Lung (tissue), 12 donors: ENCODE results near the gene MYLK. TPM values are rescaled to one million over a fixed set of nuclear protein-coding genes. Genes with fewer than 3 reads are reported as not detected.
"Not testable (repeated sequence)": the region's sequence is repeated elsewhere in the genome, so short reads cannot be mapped to it uniquely, and the experiment has no call there.

Experiments used
- ATAC-seq: fragments of 200-7000 bp; cut with Tn5 transposase; one replicate; pipeline ENCODE4 v1.9.1; 2020; ENCODE audit warnings: moderate number of reproducible peaks; ENCODE audit not compliant: insufficient read depth, low FRiP score
- DNase-seq, 3 donors: peaks; one replicate each; pipeline ENCODE4 v3.0.0-alpha.2; 2013 to 2017
- H3K27ac ChIP-seq, 2 donors: one replicate each; pipeline ENCODE4 v1.5.1; 2013; ENCODE audit warnings: mild to moderate bottlenecking in 2 of 2, moderate library complexity in 2 of 2, control low read depth in 1 of 2, inconsistent platforms in 1 of 2, low read depth in 1 of 2, low read length in 1 of 2
- H3K27me3 ChIP-seq, 3 donors: one replicate each; pipeline ENCODE4 v1.5.1; 2013; ENCODE audit warnings: low read length in 2 of 3; ENCODE audit not compliant: control insufficient read depth in 3 of 3, insufficient read depth in 3 of 3
- H3K36me3 ChIP-seq, 4 donors: one replicate each; pipeline ENCODE4 v1.5.1; 2013; ENCODE audit warnings: low read length in 4 of 4, mild to moderate bottlenecking in 1 of 4, moderate library complexity in 1 of 4; ENCODE audit not compliant: control insufficient read depth in 4 of 4, insufficient read depth in 4 of 4
- H3K4me1 ChIP-seq, 5 donors: one replicate each; pipeline ENCODE4 v1.5.1; 2013; ENCODE audit warnings: low read length in 5 of 5, mild to moderate bottlenecking in 2 of 5, moderate library complexity in 1 of 5; ENCODE audit not compliant: control insufficient read depth in 5 of 5, insufficient read depth in 5 of 5
- H3K4me3 ChIP-seq: one replicate; pipeline ENCODE4 v1.5.1; 2013; ENCODE audit warnings: mild to moderate bottlenecking, control low read depth, moderate library complexity
- H3K9ac ChIP-seq, 2 donors: one replicate each; pipeline ENCODE4 v1.5.1; 2013; ENCODE audit warnings: low read length in 2 of 2, control low read depth in 1 of 2; ENCODE audit not compliant: insufficient read depth in 1 of 2
- H3K9me3 ChIP-seq, 4 donors: one replicate each; pipeline ENCODE4 v1.5.1; 2013; ENCODE audit warnings: low read length in 3 of 4, mild to moderate bottlenecking in 1 of 4, moderate library complexity in 1 of 4; ENCODE audit not compliant: control insufficient read depth in 4 of 4, insufficient read depth in 3 of 4
- WGBS, 2 donors: extraction: QIAGEN DNeasy Blood & Tissue Kit; methylation state at CpG; one replicate each; pipeline ENCODE4 v1.1.7; 2013; 5-methylcytosine and 5-hydroxymethylcytosine counted together
- polyA plus RNA-seq, 2 donors: library from polyadenylated mRNA; stranded (reverse); fragments of 200-250 nt; gene quantifications; one replicate each; pipeline ENCODE4 v1.2.1, GENCODE V29; 2013
- total RNA-seq, 2 donors: library from RNA; depleted of rRNA in 1 of 2; stranded (reverse); fragments of >200 nt in 1 of 2; gene quantifications; one replicate each; pipeline ENCODE4 v1.2.1, GENCODE V29; 2014 to 2021
- TF ChIP-seq, protein P1 (sequence below): IDR thresholded peaks from 2 replicates; pipeline ENCODE4 v1.5.1; 2012; ENCODE audit warnings: mild to moderate bottlenecking; ENCODE audit errors: control extremely low read depth, extremely low read depth
- donor health status: control.
- donor health status: control.
- donor health status: Bipolar disorder and iron deficiency.
- donor health status: healthy.
- donor health status: DM: yes; HTN: yes; CAD: no.

MYLK gene
- total and polyA plus RNA-seq, 4 donors = 23.3 to 324 (median 112) TPM

DNA sequence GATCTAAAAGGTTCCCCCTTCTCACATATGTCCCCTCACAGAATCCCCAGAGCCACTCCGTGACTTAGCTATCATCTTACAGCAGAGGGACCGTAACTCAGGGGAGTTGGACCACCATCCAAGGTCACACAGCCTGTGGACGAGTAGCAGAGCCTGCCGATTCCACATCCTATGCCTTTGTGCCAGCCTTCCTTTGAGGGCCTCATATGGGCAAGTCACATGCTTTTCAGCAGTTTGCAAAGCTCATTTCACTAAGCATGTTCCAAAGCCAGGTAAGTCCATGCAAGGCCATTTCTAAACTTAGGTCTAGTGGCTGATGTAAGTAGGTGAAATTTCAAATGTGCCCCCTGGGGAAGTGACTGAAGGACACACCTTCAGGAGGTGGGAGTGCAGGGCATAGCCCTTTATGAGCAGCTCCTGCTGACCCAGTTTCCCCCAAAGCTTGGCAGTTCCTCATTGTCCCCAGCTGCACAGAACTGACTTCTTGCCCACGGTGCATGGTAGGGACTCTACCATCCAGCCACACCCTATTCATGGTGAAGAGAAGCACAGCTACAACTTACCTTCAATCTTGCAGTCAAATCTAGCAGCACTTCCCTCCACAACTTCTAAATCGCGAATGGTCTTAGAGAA, 265.9 kb downstream of the MYLK start:
- H3K9ac ChIP-seq = no peak overlapping the region
- H3K36me3 ChIP-seq = peaks cover 0 to 58% (median 36%) of the 10 kb centered on the region in 4 donors
- H3K27me3 ChIP-seq = no peaks in the 10 kb centered on the region
- peaks cover 3 to 35% (median 8%) of the 10 kb centered on the region in 5 donors for H3K4me1 ChIP-seq
- H3K27ac ChIP-seq = peak overlapping the region in 1 of 2 donors; percentile 30
- WGBS, 2 donors = 36 to 64% methylated on average over 7 of the region's 7 CpGs
- TF ChIP-seq, protein P1, sequence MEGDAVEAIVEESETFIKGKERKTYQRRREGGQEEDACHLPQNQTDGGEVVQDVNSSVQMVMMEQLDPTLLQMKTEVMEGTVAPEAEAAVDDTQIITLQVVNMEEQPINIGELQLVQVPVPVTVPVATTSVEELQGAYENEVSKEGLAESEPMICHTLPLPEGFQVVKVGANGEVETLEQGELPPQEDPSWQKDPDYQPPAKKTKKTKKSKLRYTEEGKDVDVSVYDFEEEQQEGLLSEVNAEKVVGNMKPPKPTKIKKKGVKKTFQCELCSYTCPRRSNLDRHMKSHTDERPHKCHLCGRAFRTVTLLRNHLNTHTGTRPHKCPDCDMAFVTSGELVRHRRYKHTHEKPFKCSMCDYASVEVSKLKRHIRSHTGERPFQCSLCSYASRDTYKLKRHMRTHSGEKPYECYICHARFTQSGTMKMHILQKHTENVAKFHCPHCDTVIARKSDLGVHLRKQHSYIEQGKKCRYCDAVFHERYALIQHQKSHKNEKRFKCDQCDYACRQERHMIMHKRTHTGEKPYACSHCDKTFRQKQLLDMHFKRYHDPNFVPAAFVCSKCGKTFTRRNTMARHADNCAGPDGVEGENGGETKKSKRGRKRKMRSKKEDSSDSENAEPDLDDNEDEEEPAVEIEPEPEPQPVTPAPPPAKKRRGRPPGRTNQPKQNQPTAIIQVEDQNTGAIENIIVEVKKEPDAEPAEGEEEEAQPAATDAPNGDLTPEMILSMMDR = no peak
- ATAC-seq = no peak
- no peaks in the 10 kb centered on the region for H3K9me3 ChIP-seq
- H3K4me3 ChIP-seq = no peak overlapping the region
- DNase-seq = no peak

DNA sequence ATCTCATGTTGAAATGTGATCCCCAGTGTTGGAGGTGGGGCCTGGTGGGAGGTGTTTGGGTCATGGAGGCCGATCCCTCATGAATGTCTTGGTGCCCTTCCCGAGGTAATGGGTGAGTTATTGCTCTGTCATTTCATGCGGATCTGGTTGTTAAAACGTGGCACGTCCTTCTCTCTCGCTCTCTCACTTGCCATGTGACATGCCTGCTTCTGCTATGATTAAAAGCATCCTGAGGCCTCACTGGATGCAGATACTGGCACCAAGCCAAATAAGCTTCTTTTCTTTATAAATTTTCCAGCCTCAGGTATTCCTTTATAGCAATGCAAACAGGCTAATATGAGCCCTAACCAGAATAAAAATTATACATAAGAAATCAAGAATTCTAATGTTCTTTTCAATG, 267.5 kb downstream of the MYLK start:
- TF ChIP-seq, protein P1 = no peak
- 90 to 91% methylated on average over 6 of the region's 6 CpGs for WGBS, 2 donors
- ATAC-seq (no peak), DNase-seq (no peak)
- peaks cover 3 to 35% (median 8%) of the 10 kb centered on the region in 5 donors for H3K4me1 ChIP-seq
- H3K9me3 ChIP-seq = no peaks in the 10 kb centered on the region
- no peak overlapping the region for H3K4me3 ChIP-seq
- no peak overlapping the region for H3K9ac ChIP-seq
- H3K27me3 ChIP-seq = no peaks in the 10 kb centered on the region
- peaks cover 5 to 63% (median 34%) of the 10 kb centered on the region in 4 donors for H3K36me3 ChIP-seq
- no peak overlapping the region for H3K27ac ChIP-seq

DNA sequence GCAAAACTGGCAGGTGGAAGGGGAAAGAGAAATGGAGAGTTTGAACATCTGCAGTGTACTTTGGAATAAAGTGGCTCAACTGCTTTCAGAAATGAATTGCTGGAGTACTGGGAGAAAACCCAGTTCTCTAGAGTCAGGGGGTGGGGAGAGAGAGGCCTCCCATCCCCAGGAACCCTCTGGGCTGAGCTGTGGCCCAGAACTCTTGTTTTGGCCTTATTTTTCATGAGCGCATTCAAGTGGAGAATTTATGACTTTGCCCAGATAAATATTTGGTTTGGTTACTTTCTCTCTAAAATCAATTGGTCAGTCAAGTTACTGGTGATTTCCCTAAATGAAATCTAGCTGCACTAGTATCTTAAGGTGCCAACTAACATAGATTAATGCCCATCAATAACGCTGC, 270.6 kb downstream of the MYLK start:
- no peak overlapping the region for H3K9ac ChIP-seq
- TF ChIP-seq, protein P1 = no peak
- no peak overlapping the region for H3K4me3 ChIP-seq
- 87 to 97% methylated on average over 2 of the region's 2 CpGs for WGBS, 2 donors
- no peak overlapping the region for H3K27ac ChIP-seq
- ATAC-seq (no peak), DNase-seq (no peak)
- H3K4me1 ChIP-seq = peaks cover 0 to 7% (median 5%) of the 10 kb centered on the region in 5 donors
- H3K27me3 ChIP-seq = no peaks in the 10 kb centered on the region
- peaks cover 5 to 66% (median 29%) of the 10 kb centered on the region in 4 donors for H3K36me3 ChIP-seq
- no peaks in the 10 kb centered on the region for H3K9me3 ChIP-seq

DNA sequence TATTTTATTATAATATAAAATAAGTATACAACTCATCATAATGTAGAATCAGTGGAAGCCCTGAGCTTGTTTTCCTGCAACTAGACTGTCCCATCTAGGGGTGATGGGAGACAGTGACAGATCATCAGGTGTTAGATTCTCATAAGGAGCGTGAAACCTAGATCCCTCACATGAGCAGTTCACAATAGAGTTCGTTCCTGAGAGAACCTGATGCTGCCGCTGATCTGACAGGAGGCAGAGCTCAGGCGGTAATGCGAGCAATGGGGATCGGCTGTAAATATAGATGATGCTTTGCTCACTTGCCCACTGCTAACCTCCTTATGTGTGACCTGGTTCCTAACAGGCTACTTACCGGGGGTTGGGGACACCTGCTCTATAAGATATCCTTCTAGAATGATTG, 272.5 kb downstream of the MYLK start:
- not testable (repeated sequence) for H3K27ac ChIP-seq, H3K4me3 ChIP-seq, H3K27me3 ChIP-seq, H3K9me3 ChIP-seq, H3K9ac ChIP-seq, ATAC-seq, DNase-seq, H3K4me1 ChIP-seq
- H3K36me3 ChIP-seq = peaks cover 5 to 53% (median 19%) of the 10 kb centered on the region in 4 donors
- WGBS, 2 donors = 92 to 96% methylated on average over 7 of the region's 7 CpGs
